Cerebellar nuclear complex (tissue), 1 donor: ENCODE results near the gene PPP4R3A.
"Not testable (repeated sequence)": the region's sequence is repeated elsewhere in the genome, so short reads cannot be mapped to it uniquely, and the experiment has no call there.

Experiments
- DNase-seq, 2 experiments: peaks; one replicate each; lab custom pipeline; 2025; lab: John Stamatoyannopoulos, UW

The PPP4R3A gene

GRCh38 chr14:91503000-91503504, 7.1 kb downstream of the PPP4R3A start:
- DNase-seq: no peak

- DNase-seq: no peak
These were observed 7.9 kb downstream of the PPP4R3A start for GRCh38 chr14:91501951-91502930.

- DNase-seq: no peak
These were observed 8.8 kb downstream of the PPP4R3A start for GRCh38 chr14:91501348-91501747.

- DNase-seq: no peak
These were observed 13.3 kb downstream of the PPP4R3A start for GRCh38 chr14:91496790-91497189.

GRCh38 chr14:91494392-91495065, 15.6 kb downstream of the PPP4R3A start:
- not testable (repeated sequence) for DNase-seq

GRCh38 chr14:91493169-91493568, 16.9 kb downstream of the PPP4R3A start:
- no peak for DNase-seq

- no peak for DNase-seq
These were observed 25.4 kb downstream of the PPP4R3A start for GRCh38 chr14:91484744-91485143.

- DNase-seq: no peak
These were observed 25.9 kb downstream of the PPP4R3A start for GRCh38 chr14:91484186-91484585.

GRCh38 chr14:91482263-91483013, 27.7 kb downstream of the PPP4R3A start:
- DNase-seq: no peak

GRCh38 chr14:91477388-91477787, 32.7 kb downstream of the PPP4R3A start:
- no peak for DNase-seq

GRCh38 chr14:91473046-91473445, 37.1 kb downstream of the PPP4R3A start:
- DNase-seq: no peak

- no peak for DNase-seq
These were observed 39.9 kb downstream of the PPP4R3A start for GRCh38 chr14:91470216-91470615.

- DNase-seq: no peak
These were observed 43.9 kb downstream of the PPP4R3A start for GRCh38 chr14:91466192-91466591.

GRCh38 chr14:91464615-91465205, 45.4 kb downstream of the PPP4R3A start:
- no peak for DNase-seq

GRCh38 chr14:91458612-91459011, 51.5 kb downstream of the PPP4R3A start:
- no peak for DNase-seq

GRCh38 chr14:91456283-91456682, 53.8 kb downstream of the PPP4R3A start:
- no peak for DNase-seq

GRCh38 chr14:91454580-91454979, 55.5 kb downstream of the PPP4R3A start:
- DNase-seq: no peak

- DNase-seq: no peak
These were observed 56.0 kb downstream of the PPP4R3A start for GRCh38 chr14:91454155-91454554.

GRCh38 chr14:91453744-91454143, 56.4 kb downstream of the PPP4R3A start:
- no peak for DNase-seq

GRCh38 chr14:91444335-91445020, 65.6 kb downstream of the PPP4R3A start:
- DNase-seq: no peak

GRCh38 chr14:91439345-91439744, 70.8 kb downstream of the PPP4R3A start:
- no peak for DNase-seq
